ENCODE measurements around the gene PTDSS2. TPM values are rescaled to one million over a fixed set of nuclear protein-coding genes. Genes with fewer than 3 reads are reported as not detected.

Gene PTDSS2
- total and polyA plus RNA-seq, 2 of the 13 experiments (the other 11 are each of a cell fraction or from before 2014, with no cell fraction given) = 21.7 to 26.4 TPM

GRCh38 chr11:479311-479710 lies 29.2 kb downstream of the PTDSS2 start:
- H3K79me2 ChIP-seq (ENCODE audit: insufficient read depth, low read length) = peaks cover 12% of the 10 kb centered on the region
- DNase-seq (ENCODE audit: low spot score) (no peak), FAIRE-seq (no peak), ATAC-seq (no peak)
- H3K27me3 ChIP-seq (ENCODE audit: control insufficient read depth in 1 of 2, insufficient read depth in 2 of 2, low read length in 2 of 2) = no peaks in the 10 kb centered on the region
- no peak overlapping the region for H3K27ac ChIP-seq (ENCODE audit: extremely low read length, insufficient read depth, low read length)
- TF ChIP-seq PREB (CRISPR knock-in tag; IDR thresholded peaks at IDR 0.05) (no peak), ELF3 (CRISPR knock-in tag; IDR thresholded peaks at IDR 0.05) (no peak), ZSCAN21 (CRISPR knock-in tag; IDR thresholded peaks at IDR 0.05; ENCODE audit: borderline replicate concordance) (no peak), NFKBIZ (CRISPR knock-in tag; IDR thresholded peaks at IDR 0.05) (no peak), ZNF317 (CRISPR knock-in tag; IDR thresholded peaks at IDR 0.05) (no peak)
- no peaks in the 10 kb centered on the region for H3K4me1 ChIP-seq (ENCODE audit: insufficient read depth, low read length)
- 94% methylated on average over 3 of the region's 13 CpGs for WGBS (ENCODE audit: low lambda C conversion rate)
- peaks cover 1 to 8% of the 10 kb centered on the region in 2 experiments; a peak in 3 of 5 replicates for H3K36me3 ChIP-seq (replicated peaks in 1 of 2; ENCODE audit: control insufficient read depth in 1 of 2, insufficient read depth in 2 of 2, low read length in 2 of 2)
- H3K4me2 ChIP-seq (ENCODE audit: low read depth, low read length) = no peak overlapping the region
- H2AFZ ChIP-seq (ENCODE audit: low read length) = no peak overlapping the region
- no peaks in the 10 kb centered on the region for H4K20me1 ChIP-seq (ENCODE audit: insufficient read depth, low read length)
- no peak overlapping the region for H3K4me3 ChIP-seq (replicated peaks in 1 of 3; ENCODE audit: insufficient read depth in 1 of 3, low read depth in 2 of 3, low read length in 3 of 3)
- H3K9me3 ChIP-seq (ENCODE audit: low read length) = no peaks in the 10 kb centered on the region
- intact Hi-C loops (cut with micrococcal nuclease; ENCODE audit: unreplicated experiment) = no loop called here
- no peak overlapping the region for H3K9ac ChIP-seq (ENCODE audit: insufficient read depth, low read depth, low read length)
- in situ Hi-C loops (cut with HindIII; ENCODE audit: extremely low pct_ligation_motif_present, low pct_unique_long_range_greater_than_20kb) = no loop called here
- POLR2A ChIA-PET = no interaction called here
- CTCF ChIA-PET (ENCODE audit: low intra/inter-chr PET ratio, low total read pairs) = no interaction called here
- BruUV-seq (replicated peaks) = no TSS peak

- 97% methylated on average over 38 of the region's 38 CpGs for WGBS (ENCODE audit: low lambda C conversion rate)
- peaks cover 5% of the 10 kb centered on the region for H3K79me2 ChIP-seq (ENCODE audit: insufficient read depth, low read length)
- in situ Hi-C loops (cut with HindIII; ENCODE audit: extremely low pct_ligation_motif_present, low pct_unique_long_range_greater_than_20kb) (no loop called here), intact Hi-C loops (cut with micrococcal nuclease; ENCODE audit: unreplicated experiment) (no loop called here)
- no peak overlapping the region for H2AFZ ChIP-seq (ENCODE audit: low read length)
- no peak overlapping the region for H3K4me3 ChIP-seq (replicated peaks in 1 of 3; ENCODE audit: insufficient read depth in 1 of 3, low read depth in 2 of 3, low read length in 3 of 3)
- no TSS peak for BruUV-seq (replicated peaks)
- no peaks in the 10 kb centered on the region for H4K20me1 ChIP-seq (ENCODE audit: insufficient read depth, low read length)
- H3K4me1 ChIP-seq (ENCODE audit: insufficient read depth, low read length) = no peaks in the 10 kb centered on the region
- no peaks in the 10 kb centered on the region for H3K9me3 ChIP-seq (ENCODE audit: low read length)
- DNase-seq (ENCODE audit: low spot score) = no peak
- ChIA-PET CTCF (ENCODE audit: low intra/inter-chr PET ratio, low total read pairs) (no interaction called here), POLR2A (no interaction called here)
- FAIRE-seq = no peak
- H3K27me3 ChIP-seq (ENCODE audit: control insufficient read depth in 1 of 2, insufficient read depth in 2 of 2, low read length in 2 of 2) = no peaks in the 10 kb centered on the region
- no peak overlapping the region for H3K9ac ChIP-seq (ENCODE audit: insufficient read depth, low read depth, low read length)
- no peaks in the 10 kb centered on the region; a peak in 2 of 5 replicates for H3K36me3 ChIP-seq (replicated peaks in 1 of 2; ENCODE audit: control insufficient read depth in 1 of 2, insufficient read depth in 2 of 2, low read length in 2 of 2)
- no peak for ATAC-seq
- no peak overlapping the region for H3K4me2 ChIP-seq (ENCODE audit: low read depth, low read length)
- H3K27ac ChIP-seq (ENCODE audit: extremely low read length, insufficient read depth, low read length) = no peak overlapping the region
- TF ChIP-seq ZBTB4 (CRISPR knock-in tag; IDR thresholded peaks at IDR 0.05; ENCODE audit: borderline replicate concordance) (no peak), KDM6A (CRISPR knock-in tag; IDR thresholded peaks at IDR 0.05; ENCODE audit: low read depth) (no peak), NR2F6 (IDR thresholded peaks at IDR 0.05) (no peak), NR2F6 (CRISPR knock-in tag; IDR thresholded peaks at IDR 0.05) (no peak), ZHX1 (CRISPR knock-in tag; IDR thresholded peaks at IDR 0.05; ENCODE audit: low read depth) (0 out of 2 replicates have a peak, but pooled peaks have one; percentile 1), HOXA3 (CRISPR knock-in tag; IDR thresholded peaks at IDR 0.05) (no peak), NCOA5 (CRISPR knock-in tag; IDR thresholded peaks at IDR 0.05) (no peak)
Measured at GRCh38 chr11:484616-485015, 34.5 kb downstream of the PTDSS2 start.
